ENCODE results near the gene SF3B3. TPM values are rescaled to one million over a fixed set of nuclear protein-coding genes. Genes with fewer than 3 reads are reported as not detected.
A peak's percentile ranks its signal among the peaks of the same experiment; 100 is the strongest.

The SF3B3 gene
- total RNA-seq (2021; ENCODE audit: unreplicated experiment) (253 TPM), Bru-seq, nascent RNA (percentile 92 among the genes with signal in this experiment), BruChase-seq, experiment 1, labeled RNA remaining after a 2-hour chase (percentile 87 among the genes with signal in this experiment), BruChase-seq, experiment 2, labeled RNA remaining after a 6-hour chase (percentile 92 among the genes with signal in this experiment)
- 155 TPM for polyA plus RNA-seq (2012; ENCODE audit: insufficient read length)
- long read RNA-seq, full-length matches to known transcripts = 77 of 220 reads
- long read RNA-seq, partial matches to known transcripts = 115 of 220 reads
- long read RNA-seq, other reads (novel, unspliced or antisense) = 28 of 220 reads

- H3K27ac ChIP-seq (ENCODE audit: low read length) = peak within 1 kb of the TSS; percentile 99
- no peaks in the 10 kb centered on the region for H3K9me3 ChIP-seq (ENCODE audit: control insufficient read depth, insufficient read depth, low read depth, low read length)
- H3K4me3 ChIP-seq (ENCODE audit: low read depth in 2 of 2, low read length in 2 of 2) = peak within 1 kb of the TSS; percentile 79 to 99
- intact Hi-C loops (cut with micrococcal nuclease; ENCODE audit: unreplicated experiment) (no loop called here), in situ Hi-C loops (cut with HindIII; ENCODE audit: low pct_unique_long_range_greater_than_20kb, low sequenced_read_pairs) (no loop called here)
- no peaks in the 10 kb centered on the region for H3K27me3 ChIP-seq (ENCODE audit: control insufficient read depth, insufficient read depth, low read length)
- DNase-seq (ENCODE audit: low read depth, low spot score) (peak; percentile 30), ATAC-seq (peak; percentile 83)
- TF ChIP-seq TCF7L2 (IDR thresholded peaks at IDR 0.05; ENCODE audit: low read depth, low read length) (no peak), POLR2AphosphoS5 (IDR thresholded peaks at IDR 0.05; ENCODE audit: low read depth, low read length) (peak; percentile 87), SIN3A (IDR thresholded peaks at IDR 0.05; ENCODE audit: borderline replicate concordance, insufficient read depth, low read depth, low read length) (0 out of 2 replicates have a peak, but pooled peaks have one; percentile 44)
- no TSS peak for BruUV-seq (replicated peaks)
- ChIA-PET CTCF (no interaction called here), POLR2A (interaction anchor here (0.6 kb wide), 1 partner anchor 70 kb away, joined by 11 read pairs; no protein-coding TSS in a partner anchor)
- peaks cover 12% of the 10 kb centered on the region for H3K36me3 ChIP-seq (ENCODE audit: control insufficient read depth, insufficient read depth, low read length)
- H3K4me1 ChIP-seq (ENCODE audit: control insufficient read depth, insufficient read depth, low read length) = peaks cover 15% of the 10 kb centered on the region
These were observed at the start of gene SF3B3 for GRCh38 chr16:70523743-70524398. Gene SF3B3 (plus strand): TSS chr16:70523816. CDS start chr16:70526657, 2,841 bp downstream.

GRCh38 chr16:70474320-70475053, 49.1 kb upstream of the SF3B3 start:
- Histone ChIP-seq H3K9me3 (ENCODE audit: control insufficient read depth, insufficient read depth, low read depth, low read length) (no peaks in the 10 kb centered on the region), H3K27ac (ENCODE audit: low read length) (no peak overlapping the region), H3K4me3 (ENCODE audit: low read depth in 2 of 2, low read length in 2 of 2) (no peak overlapping the region), H3K4me1 (ENCODE audit: control insufficient read depth, insufficient read depth, low read length) (peaks cover 11% of the 10 kb centered on the region), H3K27me3 (ENCODE audit: control insufficient read depth, insufficient read depth, low read length) (no peaks in the 10 kb centered on the region), H3K36me3 (ENCODE audit: control insufficient read depth, insufficient read depth, low read length) (no peaks in the 10 kb centered on the region)
- BruUV-seq (replicated peaks) = no TSS peak
- CTCF ChIA-PET = no interaction called here
- TF ChIP-seq REST (IDR thresholded peaks at IDR 0.05; ENCODE audit: insufficient read depth in 1 of 2, low read depth in 2 of 2, low read length in 1 of 2) (no peak), POLR2AphosphoS5 (IDR thresholded peaks at IDR 0.05; ENCODE audit: low read depth, low read length) (no peak), CTCF (IDR thresholded peaks at IDR 0.05) (no peak), SIN3A (IDR thresholded peaks at IDR 0.05; ENCODE audit: borderline replicate concordance, insufficient read depth, low read depth, low read length) (no peak), TCF7L2 (IDR thresholded peaks at IDR 0.05; ENCODE audit: low read depth, low read length) (no peak)
- in situ Hi-C loops (cut with HindIII; ENCODE audit: low pct_unique_long_range_greater_than_20kb, low sequenced_read_pairs) = no loop called here
- ATAC-seq = no peak
- intact Hi-C loops (cut with micrococcal nuclease; ENCODE audit: unreplicated experiment) = no loop called here
- DNase-seq (ENCODE audit: low read depth, low spot score) = no peak
- POLR2A ChIA-PET = no interaction called here
